HepG2 (cell line): Measurements from ENCODE around the gene TAP1. TPM values are rescaled to one million over a fixed set of nuclear protein-coding genes. Genes with fewer than 3 reads are reported as not detected.

ENCODE experiments used
- ATAC-seq: fragments of 200-7000 bp; cut with Tn5 transposase; 3 replicates; pipeline ENCODE4 v1.9.1; 2020; ENCODE audit warnings: mild to moderate bottlenecking, moderate library complexity
- BruUV-seq: library from RNA; stranded (reverse); fragments of 400-500 nt; replicated peaks from 2 replicates; lab custom pipeline; 2021; lab: Mats Ljungman, UMichigan
- CTCF ChIA-PET: fragments of 300-600 bp; formaldehyde crosslinking; extraction: SDS; loops from one replicate; lab custom pipeline; 2021; ENCODE audit warnings: low total read pairs, inconsistent platforms, low intra/inter-chr PET ratio; lab: Yijun Ruan, JAX
- POLR2A ChIA-PET: fragments of 350-600 bp; sonication (Branson Sonifier 250); formaldehyde crosslinking; loops from one replicate; lab custom pipeline; 2020; ENCODE audit warnings: antibody characterized with exemption, inconsistent platforms; lab: Yijun Ruan, JAX
- DNase-seq: peaks from one replicate; pipeline ENCODE4 v3.0.0-alpha.2; 2015; ENCODE audit warnings: low spot score
- FAIRE-seq: peaks from 3 replicates; lab custom pipeline; 2011; peaks lifted over from hg19 to GRCh38; lab: Jason Lieb, UNC
- H2AFZ ChIP-seq: one replicate; pipeline ENCODE4 v1.6.1; 2011; ENCODE audit warnings: low read length, inconsistent platforms
- H3K27ac ChIP-seq: fragments of 300-600 bp; 3 replicates; pipeline ENCODE4 v1.8.0; 2011; ENCODE audit warnings: mixed run types, mild to moderate bottlenecking, mixed read lengths, low read length, inconsistent platforms; ENCODE audit not compliant: insufficient read depth; ENCODE audit errors: extremely low read length
- H3K27me3 ChIP-seq, 2 experiments: fragments of 200-600 bp in 1 of 2; 2 replicates in 1 of 2; 3 replicates in 1 of 2; pipeline versions ENCODE4 v1.6.0 to v1.8.0; 2011; ENCODE audit warnings: low read length in 2 of 2, mild to moderate bottlenecking in 2 of 2, moderate library complexity in 2 of 2, inconsistent platforms in 1 of 2; ENCODE audit not compliant: insufficient read depth in 2 of 2, control insufficient read depth in 1 of 2
- H3K36me3 ChIP-seq, 2 experiments: fragments of 200-600 bp in 1 of 2; replicated peaks in 1 of 2; 2 replicates in 1 of 2; 3 replicates in 1 of 2; pipeline versions ENCODE4 v1.5.1 to v1.8.0; 2011; ENCODE audit warnings: low read length in 2 of 2, inconsistent platforms in 1 of 2; ENCODE audit not compliant: insufficient read depth in 2 of 2, control insufficient read depth in 1 of 2
- H3K4me1 ChIP-seq: 2 replicates; pipeline ENCODE4 v1.5.1; 2012; ENCODE audit warnings: low read length, inconsistent platforms; ENCODE audit not compliant: insufficient read depth
- H3K4me2 ChIP-seq: 2 replicates; pipeline ENCODE4 v1.6.0; 2011; ENCODE audit warnings: low read depth, low read length, inconsistent platforms
- H3K4me3 ChIP-seq, 3 experiments: fragments of 200-600 bp in 1 of 3; sonication (generic), shearing (Covaris generic) in 1 of 3; replicated peaks in 1 of 3; 2 replicates each; pipeline ENCODE4 v1.5.1; 2011 to 2016; ENCODE audit warnings: low read length in 3 of 3, inconsistent platforms in 2 of 3, low read depth in 2 of 3, mild to moderate bottlenecking in 2 of 3, control low read depth in 1 of 3, mixed read lengths in 1 of 3; ENCODE audit not compliant: insufficient read depth in 1 of 3
- H3K79me2 ChIP-seq: one replicate; pipeline ENCODE4 v1.6.1; 2011; ENCODE audit warnings: low read length, inconsistent platforms; ENCODE audit not compliant: insufficient read depth
- H3K9ac ChIP-seq: 2 replicates; pipeline ENCODE4 v1.6.0; 2011; ENCODE audit warnings: mild to moderate bottlenecking, low read depth, low read length, inconsistent platforms; ENCODE audit not compliant: insufficient read depth
- H3K9me3 ChIP-seq: 2 replicates; pipeline ENCODE4 v1.5.1; 2012; ENCODE audit warnings: mild to moderate bottlenecking, low read length
- H4K20me1 ChIP-seq: 2 replicates; pipeline ENCODE4 v1.6.0; 2011; ENCODE audit warnings: inconsistent platforms, mild to moderate bottlenecking, low read length, moderate library complexity; ENCODE audit not compliant: insufficient read depth
- HMG20A ChIP-seq: IDR thresholded peaks from 2 replicates; pipeline ENCODE4 v1.6.1; 2016; ENCODE audit warnings: borderline replicate concordance
- HOMEZ ChIP-seq: IDR thresholded peaks from 2 replicates; pipeline ENCODE4 v1.6.1; 2016; ENCODE audit warnings: low read depth
- MIXL1 ChIP-seq: IDR thresholded peaks from 2 replicates; pipeline ENCODE4 v1.6.1; 2016
- MXD3 ChIP-seq: IDR thresholded peaks from 2 replicates; pipeline ENCODE4 v1.6.1; 2016; ENCODE audit warnings: mild to moderate bottlenecking, missing biosample characterization, missing genetic modification reagents
- NR2F6 ChIP-seq, 2 experiments: IDR thresholded peaks; 2 replicates each; pipeline ENCODE4 v1.6.1; 2016; ENCODE audit warnings: antibody characterized with exemption in 1 of 2, mild to moderate bottlenecking in 1 of 2
- PATZ1 ChIP-seq: sonication (generic); formaldehyde crosslinking; IDR thresholded peaks from 2 replicates; pipeline ENCODE4 v1.4.0; 2020; ENCODE audit warnings: missing genetic modification reagents
- POGZ ChIP-seq: sonication (generic); formaldehyde crosslinking; IDR thresholded peaks from 2 replicates; pipeline ENCODE4 v1.4.0; 2020; ENCODE audit warnings: mild to moderate bottlenecking, missing genetic modification reagents
- RARG ChIP-seq: sonication (generic); formaldehyde crosslinking; IDR thresholded peaks from 2 replicates; pipeline ENCODE4 v1.4.0; 2020; ENCODE audit warnings: low read depth, mild to moderate bottlenecking, missing genetic modification reagents
- SIN3A ChIP-seq: IDR thresholded peaks from 2 replicates; pipeline ENCODE4 v1.6.1; 2011; ENCODE audit warnings: low read depth, mild to moderate bottlenecking, control low read depth, low read length, borderline replicate concordance
- SMAD3 ChIP-seq: sonication (generic); formaldehyde crosslinking; IDR thresholded peaks from 2 replicates; pipeline ENCODE4 v1.4.0; 2020; ENCODE audit warnings: missing genetic modification reagents
- SOX6 ChIP-seq, 2 experiments: fragments of 450-650 bp in 1 of 2; sonication (generic) in 1 of 2; formaldehyde crosslinking in 1 of 2; IDR thresholded peaks; 2 replicates each; pipeline versions ENCODE4 v1.4.0 to v1.6.1; 2017 to 2020; ENCODE audit warnings: antibody characterized with exemption in 1 of 2, mild to moderate bottlenecking in 1 of 2, missing genetic modification reagents in 1 of 2
- SRY ChIP-seq: sonication (generic); formaldehyde crosslinking; IDR thresholded peaks from 2 replicates; pipeline ENCODE4 v1.8.0; 2022; ENCODE audit warnings: mild to moderate bottlenecking, missing genetic modification reagents
- TCF12 ChIP-seq, 2 experiments: fragments of 450-650 bp in 1 of 2; sonication (generic) in 1 of 2; formaldehyde crosslinking in 1 of 2; IDR thresholded peaks; 2 replicates each; pipeline versions ENCODE4 v1.6.1 to v1.8.0; 2017 to 2022; ENCODE audit warnings: antibody characterized with exemption in 1 of 2, mild to moderate bottlenecking in 1 of 2, missing genetic modification reagents in 1 of 2, moderate library complexity in 1 of 2
- WIZ ChIP-seq: sonication (generic); formaldehyde crosslinking; IDR thresholded peaks from 2 replicates; pipeline ENCODE4 v1.5.1; 2020; ENCODE audit warnings: mild to moderate bottlenecking, missing genetic modification reagents
- XBP1 ChIP-seq: sonication (generic); formaldehyde crosslinking; IDR thresholded peaks from 2 replicates; pipeline ENCODE4 v1.5.0; 2020; ENCODE audit warnings: missing genetic modification reagents
- XRCC5 ChIP-seq: fragments of 200-400 bp; formaldehyde crosslinking; optimal IDR thresholded peaks from 2 replicates; pipeline ENCODE3; 2017; ENCODE audit warnings: mild to moderate bottlenecking, low read length
- ZC3H13 ChIP-seq: sonication (generic); formaldehyde crosslinking; IDR thresholded peaks from 2 replicates; pipeline ENCODE4 v1.8.1; 2023; ENCODE audit warnings: mild to moderate bottlenecking, missing genetic modification reagents, moderate library complexity
- ZNF414 ChIP-seq: sonication (generic); formaldehyde crosslinking; IDR thresholded peaks from 2 replicates; pipeline ENCODE4 v1.5.0; 2020; ENCODE audit warnings: missing genetic modification reagents
- WGBS: methylation state at CpG from one replicate; pipeline ENCODE4 v1.1.6; 2017; ENCODE audit warnings: low lambda C conversion rate; 5-methylcytosine and 5-hydroxymethylcytosine counted together
- in situ Hi-C: cut with HindIII; loops from 2 replicates; pipeline ENCODE4 v1.10.0; 2017; ENCODE audit warnings: low pct_unique_long_range_greater_than_20kb; ENCODE audit not compliant: extremely low pct_ligation_motif_present
- intact Hi-C: fragments of 100-400 bp; cut with micrococcal nuclease; formaldehyde crosslinking; loops from one replicate; pipeline ENCODE4 v1.10.0; 2022; ENCODE audit not compliant: unreplicated experiment
- polyA plus RNA-seq, 8 experiments: library from polyadenylated mRNA; depleted of rRNA in 3 of 8; stranded (reverse) in 7 of 8; unstranded in 1 of 8; fragments of >200 nt; fragmentation: Illumina TruSeq in 4 of 8; extraction: Trizol in 4 of 8; gene quantifications; 2 replicates each; pipeline versions ENCODE4 v1.2.1 to v1.2.3, GENCODE V29; 2011 to 2016; ENCODE audit warnings: low read depth in 4 of 8, missing spikeins in 1 of 8, mixed read lengths in 1 of 8; ENCODE audit not compliant: insufficient read depth in 1 of 8
- total RNA-seq, 5 experiments: library from RNA; depleted of rRNA; stranded (reverse); fragments of >200 nt; fragmentation: Illumina TruSeq; extraction: Trizol; gene quantifications; 2 replicates each; pipeline ENCODE4 v1.2.3, GENCODE V29; 2016; ENCODE audit warnings: low read depth in 1 of 5

TAP1 gene
- total and polyA plus RNA-seq, 2 of the 13 experiments (the other 11 are each of a cell fraction or from before 2014, with no cell fraction given) = 31.2 to 52.2 TPM

GRCh38 chr6:32854376-32855178 is 1.1 kb upstream of the TAP1 start:
- Histone ChIP-seq H3K4me3 (peak overlapping the region; percentile 93 to 96 (median 95)), H3K36me3 (peaks cover 0 to 6% of the 10 kb centered on the region in 2 experiments; a peak in 1 of 5 replicates), H3K4me2 (peak overlapping the region; percentile 98), H3K4me1 (peaks cover 26% of the 10 kb centered on the region), H3K27ac (no peak overlapping the region), H4K20me1 (no peaks in the 10 kb centered on the region), H3K9me3 (no peaks in the 10 kb centered on the region), H3K79me2 (no peaks in the 10 kb centered on the region), H2AFZ (peak overlapping the region; percentile 57), H3K27me3 (no peaks in the 10 kb centered on the region; a peak in 1 of 5 replicates), H3K9ac (0 out of 2 replicates have a peak overlapping the region, but pooled peaks have one; percentile 18)
- peak; percentile 47 for FAIRE-seq
- CTCF ChIA-PET = interaction anchor here (1.2 to 2.4 kb wide), 2 partner anchors 14 to 15 kb away, joined by 4 to 39 read pairs; partner anchors contain the start of gene TAP2
- intact Hi-C loops = loop anchor here (1.0 kb wide), 1 partner anchor 28 kb away; no protein-coding TSS in a partner anchor
- POLR2A ChIA-PET = interaction anchor here (0.9 to 3.8 kb wide), 6 partner anchors 10 to 117 kb away, joined by 4 to 69 read pairs (median 26); partner anchors contain the start of genes BRD2, PSMB8 and TAP2
- BruUV-seq = no TSS peak
- WGBS = 5% methylated on average over 23 of the region's 24 CpGs
- no peak for DNase-seq
- ATAC-seq = peak; percentile 11
- in situ Hi-C loops = no loop called here
- TF ChIP-seq RARG (no peak), XRCC5 (peak; percentile 46), TCF12 (IDR thresholded peaks at IDR 0.05) (no peak), TCF12 (CRISPR knock-in tag; IDR thresholded peaks at IDR 0.05) (no peak), HOMEZ (0 out of 2 replicates have a peak, but pooled peaks have one; percentile 1), SOX6 (IDR thresholded peaks at IDR 0.05) (no peak), SOX6 (CRISPR knock-in tag; IDR thresholded peaks at IDR 0.05) (0 out of 2 replicates have a peak, but pooled peaks have one; percentile 14), ZC3H13 (CRISPR knock-in tag) (0 out of 2 replicates have a peak, but pooled peaks have one; percentile 15), XBP1 (CRISPR knock-in tag) (no peak), SRY (CRISPR knock-in tag) (0 out of 2 replicates have a peak, but pooled peaks have one; percentile 13), NR2F6 (IDR thresholded peaks at IDR 0.05) (no peak), NR2F6 (CRISPR knock-in tag; IDR thresholded peaks at IDR 0.05) (0 out of 2 replicates have a peak, but pooled peaks have one; percentile 11), HMG20A (CRISPR knock-in tag) (0 out of 2 replicates have a peak, but pooled peaks have one; percentile 10), ZNF414 (CRISPR knock-in tag) (0 out of 2 replicates have a peak, but pooled peaks have one; percentile 8), MXD3 (CRISPR knock-in tag) (no peak), POGZ (CRISPR knock-in tag) (peak; percentile 8; the same call in 1 of the 2 replicates), SIN3A (peak; percentile 7; the same call in 1 of the 2 replicates), SMAD3 (CRISPR knock-in tag) (peak; percentile 10; the same call in 1 of the 2 replicates), WIZ (CRISPR knock-in tag) (0 out of 2 replicates have a peak, but pooled peaks have one; percentile 13), MIXL1 (CRISPR knock-in tag) (0 out of 2 replicates have a peak, but pooled peaks have one; percentile 16), PATZ1 (CRISPR knock-in tag) (peak; percentile 14; the same call in 1 of the 2 replicates)
